Central memory CD8-positive, alpha-beta T cell (primary cell): ENCODE results near the gene LSM14A.

ENCODE experiments used
- ATAC-seq: fragments of 150-1000 bp; cut with Tn5 transposase; replicated peaks from 2 replicates; pipeline ENCODE4 v1.10.0; 2022; ENCODE audit warnings: mild to moderate bottlenecking, moderate FRiP score, moderate number of reproducible peaks; ENCODE audit not compliant: poor library complexity, severe bottlenecking; ENCODE audit errors: extremely low read depth
- DNase-seq, 2 donors: peaks; one replicate each; pipeline ENCODE4 v3.0.0; 2021; ENCODE audit warnings: low spot score in 2 of 2
- H3K27ac Mint-ChIP-seq: one replicate; pipeline ENCODE4 v1.8.0; 2022; ENCODE audit warnings: low read depth, mild to moderate bottlenecking, moderate library complexity, mixed read lengths
- H3K27me3 Mint-ChIP-seq: one replicate; pipeline ENCODE4 v1.8.0; 2022; ENCODE audit warnings: mixed read lengths
- H3K36me3 Mint-ChIP-seq: one replicate; pipeline ENCODE4 v1.8.0; 2022; ENCODE audit warnings: mild to moderate bottlenecking, moderate library complexity, mixed read lengths; ENCODE audit not compliant: insufficient read depth
- H3K4me1 Mint-ChIP-seq: one replicate; pipeline ENCODE4 v1.8.0; 2022; ENCODE audit warnings: mixed read lengths
- H3K4me3 Mint-ChIP-seq: one replicate; pipeline ENCODE4 v1.8.0; 2022; ENCODE audit warnings: mild to moderate bottlenecking, moderate library complexity, mixed read lengths
- H3K9me3 Mint-ChIP-seq: one replicate; pipeline ENCODE4 v1.8.0; 2022; ENCODE audit warnings: mixed read lengths

LSM14A gene

GRCh38 chr19:34275705-34276104, 103.4 kb downstream of the LSM14A start:
- no peak overlapping the region for H3K4me3 Mint-ChIP-seq
- ATAC-seq (no peak), DNase-seq (no peak)
- H3K9me3 Mint-ChIP-seq: no peaks in the 10 kb centered on the region
- H3K4me1 Mint-ChIP-seq: peaks cover 36% of the 10 kb centered on the region
- no peak overlapping the region for H3K27ac Mint-ChIP-seq
- H3K27me3 Mint-ChIP-seq: no peaks in the 10 kb centered on the region
- peaks cover 4% of the 10 kb centered on the region for H3K36me3 Mint-ChIP-seq

DNA sequence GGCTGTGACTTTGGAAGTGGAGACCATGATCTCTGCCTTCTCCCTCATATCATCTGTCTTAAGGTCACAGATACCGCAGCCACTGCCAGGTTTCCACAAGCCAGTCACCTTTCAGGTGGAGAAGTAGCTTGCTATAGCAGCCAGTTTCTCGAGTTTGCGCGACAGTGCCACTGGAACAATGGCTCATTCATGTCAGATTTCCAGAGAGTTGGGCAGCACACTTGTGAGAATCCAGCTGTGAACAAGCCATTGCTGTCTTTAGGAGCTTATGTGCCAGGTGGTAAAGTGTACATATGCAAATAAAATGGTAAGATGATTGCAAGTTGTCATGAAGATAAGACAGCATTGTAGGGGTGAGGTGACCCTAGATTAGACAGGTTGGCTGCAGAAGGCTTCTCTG, 104.3 kb downstream of the LSM14A start:
- Mint-ChIP-seq H3K4me1 (peaks cover 37% of the 10 kb centered on the region), H3K27ac (no peak overlapping the region), H3K27me3 (no peaks in the 10 kb centered on the region), H3K9me3 (no peaks in the 10 kb centered on the region), H3K4me3 (no peak overlapping the region), H3K36me3 (peaks cover 7% of the 10 kb centered on the region)
- no peak for DNase-seq
- no peak for ATAC-seq

GRCh38 chr19:34277244-34277643, 104.9 kb downstream of the LSM14A start:
- H3K36me3 Mint-ChIP-seq: peaks cover 9% of the 10 kb centered on the region
- H3K9me3 Mint-ChIP-seq: no peaks in the 10 kb centered on the region
- no peak overlapping the region for H3K4me3 Mint-ChIP-seq
- no peaks in the 10 kb centered on the region for H3K27me3 Mint-ChIP-seq
- ATAC-seq (no peak), DNase-seq (no peak)
- no peak overlapping the region for H3K27ac Mint-ChIP-seq
- H3K4me1 Mint-ChIP-seq: peaks cover 38% of the 10 kb centered on the region

- no peak for DNase-seq
- Mint-ChIP-seq H3K4me1 (peaks cover 44% of the 10 kb centered on the region), H3K27ac (no peak overlapping the region), H3K4me3 (no peak overlapping the region), H3K27me3 (no peaks in the 10 kb centered on the region), H3K9me3 (no peaks in the 10 kb centered on the region), H3K36me3 (peaks cover 10% of the 10 kb centered on the region)
- ATAC-seq: no peak
Measured at GRCh38 chr19:34278783-34279182, 106.5 kb downstream of the LSM14A start.
